HepG2 (cell line): ENCODE results near the gene MMP12.

Experiments used
- HDAC2 ChIP-seq: sonication (generic); formaldehyde crosslinking; IDR thresholded peaks from 2 replicates; pipeline ENCODE4 v1.4.0; 2020; ENCODE audit warnings: missing genetic modification reagents
- HDAC6 ChIP-seq: fragments of 200-600 bp; sonication (generic); IDR thresholded peaks from 2 replicates; pipeline ENCODE4 v1.7.0; 2017; ENCODE audit warnings: mild to moderate bottlenecking, antibody characterized with exemption, low read length, low read depth
- ZNF274 ChIP-seq: sonication (generic); formaldehyde crosslinking; IDR thresholded peaks from 2 replicates; pipeline ENCODE4 v1.5.1; 2020; ENCODE audit warnings: mild to moderate bottlenecking, missing genetic modification reagents

DNA sequence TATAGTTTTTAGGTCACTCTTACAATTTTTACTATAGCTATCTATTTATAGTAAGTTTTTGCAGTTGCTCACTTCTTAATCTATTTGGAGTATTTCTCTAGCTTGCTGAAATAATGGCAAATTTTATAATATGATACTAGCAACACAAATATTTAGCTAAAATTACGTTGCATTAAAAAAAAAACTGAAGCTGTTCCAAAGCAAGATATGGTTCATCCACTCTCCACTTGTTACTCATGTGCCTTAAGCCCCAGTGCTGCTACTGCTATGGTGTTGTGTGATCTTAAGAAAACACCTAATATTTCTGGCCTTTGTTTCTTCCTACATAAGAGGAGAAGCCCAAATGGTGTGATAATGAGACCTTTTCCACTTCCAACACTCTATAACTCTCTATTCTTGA, 31.9 kb downstream of the MMP12 start:
- no peak for TF ChIP-seq ZNF274 (CRISPR knock-in tag)
- no peak for TF ChIP-seq HDAC6
- TF ChIP-seq HDAC2 (CRISPR knock-in tag), result no peak
